ENCODE measurements around the gene B4GAT1. TPM values are rescaled to one million over a fixed set of nuclear protein-coding genes. Genes with fewer than 3 reads are reported as not detected.
"Not testable (repeated sequence)": the region's sequence is repeated elsewhere in the genome, so short reads cannot be mapped to it uniquely, and the experiment has no call there.

The B4GAT1 gene
- total RNA-seq, 1 donor from 2014 or later: 16.0 TPM

- DNase-seq: peak; percentile 20
These were observed 24.5 kb downstream of the B4GAT1 start for GRCh38 chr11:66322732-66323427.

DNA sequence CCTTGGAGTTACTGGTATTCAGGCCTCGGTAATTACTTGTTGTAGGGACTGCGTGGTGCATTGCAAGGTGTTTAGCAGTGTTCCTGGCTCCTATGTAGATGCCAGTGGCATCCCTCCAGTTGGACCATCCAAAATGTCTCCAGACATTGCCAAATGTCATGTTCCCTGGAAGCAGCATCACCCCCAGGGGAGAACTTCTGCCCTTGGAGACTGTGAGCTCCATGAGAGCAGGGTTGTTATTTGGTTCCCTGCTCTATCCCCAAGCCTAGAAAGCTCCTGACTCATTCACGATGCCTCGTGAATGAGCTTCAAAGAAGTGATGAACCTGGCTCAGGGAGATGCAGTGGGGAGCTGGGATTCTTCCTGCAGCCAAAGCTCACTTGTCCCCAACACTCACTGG is 25.8 kb downstream of the B4GAT1 start:
- no peak for DNase-seq

DNA sequence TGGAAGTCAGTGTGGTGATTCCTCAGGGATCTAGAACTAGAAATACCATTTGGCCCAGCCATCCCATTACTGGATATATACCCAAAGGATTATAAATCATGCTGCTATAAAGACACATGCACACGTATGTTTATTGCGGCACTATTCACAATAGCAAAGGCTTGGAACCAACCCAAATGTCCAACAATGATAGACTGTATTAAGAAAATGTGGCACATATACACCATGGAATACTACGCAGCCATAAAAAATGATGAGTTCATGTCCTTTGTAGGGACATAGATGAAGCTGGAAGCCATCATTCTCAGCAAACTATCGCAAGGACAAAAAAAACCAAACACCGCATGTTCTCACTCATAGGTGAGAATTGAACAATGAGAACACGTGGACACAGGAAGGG is 26.7 kb downstream of the B4GAT1 start:
- not testable (repeated sequence) for DNase-seq

DNA sequence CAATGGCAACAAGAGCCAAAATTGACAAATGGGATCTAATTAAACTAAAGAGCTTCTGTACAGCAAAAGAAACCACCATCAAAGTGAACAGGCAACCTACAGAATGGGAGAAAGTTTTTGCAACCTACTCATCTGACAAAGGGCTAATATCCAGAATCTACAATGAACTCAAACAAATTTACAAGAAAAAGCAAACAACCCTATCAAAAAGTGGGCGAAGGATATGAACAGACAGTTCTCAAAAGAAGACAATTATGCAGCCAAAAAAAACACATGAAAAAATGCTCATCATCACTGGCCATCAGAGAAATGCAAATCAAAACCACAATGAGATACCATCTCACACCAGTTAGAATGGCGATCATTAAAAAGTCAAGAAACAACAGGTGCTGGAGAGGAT is 27.1 kb downstream of the B4GAT1 start:
- not testable (repeated sequence) for DNase-seq

GRCh38 chr11:66318600-66318970 is 28.8 kb downstream of the B4GAT1 start:
- no peak for DNase-seq

- peak; percentile 93 for DNase-seq
These were observed 29.5 kb downstream of the B4GAT1 start for GRCh38 chr11:66317723-66318599.

DNA sequence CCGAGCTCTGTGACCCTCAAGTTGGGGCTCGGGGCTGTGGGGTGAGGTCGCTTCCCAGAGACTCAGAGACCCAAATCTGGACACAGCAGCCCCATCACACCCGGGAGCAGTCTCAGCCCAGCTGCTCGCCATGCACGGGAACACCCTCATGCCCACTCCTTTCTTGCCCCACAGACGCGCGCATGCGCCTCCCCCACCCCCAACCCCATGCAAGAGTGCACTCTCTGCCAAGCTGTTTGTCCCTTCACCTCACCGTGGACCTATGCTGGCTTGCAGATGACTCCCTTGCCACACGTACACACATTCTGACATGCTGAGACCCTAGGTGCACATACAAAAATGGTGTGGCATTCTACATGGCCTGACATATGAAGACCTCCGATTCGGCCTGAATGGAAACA is 30.1 kb downstream of the B4GAT1 start:
- DNase-seq: peak; percentile 79

DNA sequence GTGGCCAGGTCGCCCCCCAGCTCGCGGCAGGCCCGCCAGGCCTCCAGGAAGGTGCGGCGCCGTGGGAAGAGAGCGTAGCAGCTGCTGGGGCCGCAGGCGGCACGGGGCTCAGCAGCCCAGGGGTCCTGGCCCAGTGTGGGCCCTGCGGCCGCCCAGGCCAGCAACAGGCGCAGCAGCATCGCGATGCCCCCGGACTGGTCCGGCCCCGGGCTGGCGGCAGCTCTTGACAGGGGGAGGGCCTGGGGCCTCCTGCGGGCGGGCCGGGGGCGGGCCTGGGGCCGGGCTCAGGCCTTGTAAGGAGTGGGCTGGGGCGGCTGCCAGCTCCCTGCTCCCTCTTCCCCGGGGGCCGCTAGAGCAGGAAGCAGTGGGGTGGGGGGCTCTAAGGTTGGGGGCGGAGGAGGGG is 30.6 kb downstream of the B4GAT1 start, which contains the start of gene CD248:
TSS of gene CD248 (minus strand) at position 196 of the 403 bp plus-strand sequence. CDS start at position 179, 17 bp downstream.
- peak; percentile 79 for DNase-seq

DNA sequence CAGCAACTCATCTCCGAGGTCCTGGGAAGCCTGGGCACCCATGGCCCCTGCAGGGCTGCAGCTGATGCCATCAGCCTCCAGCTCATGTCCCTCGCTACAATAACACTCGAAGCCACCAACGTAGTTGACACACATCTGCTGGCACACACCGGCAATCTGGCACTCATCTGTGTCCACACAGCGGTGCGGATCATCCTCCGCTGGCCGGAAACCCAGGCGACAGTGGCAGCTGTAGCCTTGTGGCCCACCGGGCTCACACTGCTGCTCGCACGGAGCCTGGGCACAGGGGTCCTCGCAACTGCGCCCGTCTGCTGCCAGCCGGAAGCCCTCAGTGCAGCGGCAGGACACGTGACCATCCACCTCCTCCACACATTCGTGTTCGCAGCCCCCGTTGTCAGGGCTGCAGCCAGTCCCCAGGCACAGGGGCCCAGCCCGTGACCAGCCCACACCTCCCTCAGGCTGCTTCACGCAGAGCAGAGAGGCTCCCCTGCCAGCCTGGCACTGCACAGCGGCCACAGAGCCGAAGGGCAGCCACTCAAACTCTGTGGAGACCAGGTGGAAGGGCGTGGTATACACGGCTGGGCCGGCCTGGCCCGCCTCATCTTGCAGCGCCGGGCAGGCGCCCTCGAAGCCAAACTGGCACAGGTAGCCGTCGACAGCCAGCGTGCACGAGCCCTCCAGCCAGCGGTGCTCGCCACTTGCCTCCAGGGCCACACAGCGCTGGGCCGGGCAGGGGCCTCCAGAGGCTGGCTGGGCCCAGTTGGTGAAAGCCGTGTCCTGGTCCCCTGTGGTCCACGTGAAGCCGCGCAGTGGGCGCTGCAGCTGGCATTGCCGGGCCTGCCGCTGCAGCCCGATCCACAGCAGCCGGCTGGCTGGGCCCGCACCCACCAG is 31.3 kb downstream of the B4GAT1 start:
- no peak for DNase-seq

DNA sequence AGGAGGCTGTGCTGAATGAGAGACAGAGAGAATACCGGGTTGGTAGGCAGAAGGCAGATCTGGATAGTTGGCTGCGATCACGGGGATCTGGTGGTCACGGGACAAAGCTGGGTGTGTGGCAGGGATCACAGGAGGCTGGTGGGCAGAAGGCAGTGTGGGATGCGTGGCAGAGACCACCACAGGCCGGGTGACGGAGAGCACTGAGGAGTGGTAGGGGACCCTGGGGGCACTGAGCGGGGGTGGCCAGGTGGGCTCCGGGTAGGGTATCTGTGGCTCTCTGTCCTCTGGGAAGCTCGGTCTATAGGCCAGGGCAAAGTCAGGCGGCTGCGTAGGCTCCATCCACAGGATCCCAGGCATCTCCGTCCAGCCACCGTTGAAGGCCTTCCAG is 31.9 kb downstream of the B4GAT1 start:
- DNase-seq: no peak

DNA sequence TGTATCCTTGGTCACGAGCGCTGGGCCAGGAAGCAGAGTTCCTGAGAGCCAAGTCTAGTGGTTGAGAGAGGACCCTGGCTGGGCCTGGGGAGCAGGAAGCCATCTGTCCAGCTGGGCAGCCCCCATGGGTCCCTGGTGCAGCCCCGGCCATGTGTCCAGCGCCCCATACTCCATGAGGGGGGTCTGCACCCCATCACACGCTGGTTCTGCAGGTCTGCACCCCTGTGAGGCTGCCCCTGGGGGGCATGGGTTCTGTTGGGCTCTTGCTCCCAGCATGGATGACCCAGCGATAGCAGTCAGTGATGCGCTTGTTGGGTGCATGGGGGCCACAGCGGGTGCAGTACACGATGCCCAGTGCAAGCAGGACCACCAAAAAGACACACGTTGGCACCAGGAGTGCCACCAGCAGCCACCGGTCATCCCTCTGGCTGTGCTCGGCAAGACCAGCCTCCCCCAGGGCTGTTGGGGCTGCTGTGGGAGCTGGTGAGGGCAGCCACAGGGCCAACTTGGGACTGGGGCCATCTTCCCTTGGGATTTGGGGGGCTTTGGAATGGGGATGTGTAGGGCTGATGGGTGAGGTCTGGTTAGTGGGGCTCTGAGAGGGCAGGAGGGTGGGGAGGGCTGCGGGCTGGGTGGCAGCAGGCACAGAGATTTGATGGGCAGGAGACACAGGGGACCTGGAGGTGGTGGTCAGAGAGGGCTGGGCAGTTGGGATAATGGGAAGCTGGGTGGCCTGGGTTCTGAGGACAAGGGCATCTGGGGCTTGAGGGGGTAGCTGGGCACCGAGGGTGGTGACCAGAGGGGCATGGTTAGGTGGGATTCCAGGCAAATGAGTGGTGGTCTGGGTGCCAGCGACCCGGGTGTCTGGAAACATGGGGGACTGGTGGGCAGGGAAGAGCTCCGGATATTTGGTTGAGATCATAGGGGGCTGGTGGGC is 32.6 kb downstream of the B4GAT1 start:
- DNase-seq: no peak

DNA sequence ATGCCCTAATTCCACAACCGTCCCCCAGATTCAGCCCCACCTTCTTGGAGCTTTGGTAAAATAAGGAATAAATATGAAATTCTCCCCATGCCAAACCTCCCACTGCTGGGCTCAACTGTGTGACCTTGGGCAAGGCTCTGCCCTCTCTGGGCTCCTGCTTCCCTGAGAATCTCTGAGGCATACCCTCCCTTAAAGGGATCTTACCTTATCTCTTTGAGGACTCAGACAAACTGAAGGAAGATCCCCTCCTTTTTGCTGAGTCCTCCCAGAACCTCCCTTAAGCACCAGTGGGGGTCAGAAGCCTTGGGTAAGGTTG is 33.3 kb downstream of the B4GAT1 start:
- DNase-seq: no peak

DNA sequence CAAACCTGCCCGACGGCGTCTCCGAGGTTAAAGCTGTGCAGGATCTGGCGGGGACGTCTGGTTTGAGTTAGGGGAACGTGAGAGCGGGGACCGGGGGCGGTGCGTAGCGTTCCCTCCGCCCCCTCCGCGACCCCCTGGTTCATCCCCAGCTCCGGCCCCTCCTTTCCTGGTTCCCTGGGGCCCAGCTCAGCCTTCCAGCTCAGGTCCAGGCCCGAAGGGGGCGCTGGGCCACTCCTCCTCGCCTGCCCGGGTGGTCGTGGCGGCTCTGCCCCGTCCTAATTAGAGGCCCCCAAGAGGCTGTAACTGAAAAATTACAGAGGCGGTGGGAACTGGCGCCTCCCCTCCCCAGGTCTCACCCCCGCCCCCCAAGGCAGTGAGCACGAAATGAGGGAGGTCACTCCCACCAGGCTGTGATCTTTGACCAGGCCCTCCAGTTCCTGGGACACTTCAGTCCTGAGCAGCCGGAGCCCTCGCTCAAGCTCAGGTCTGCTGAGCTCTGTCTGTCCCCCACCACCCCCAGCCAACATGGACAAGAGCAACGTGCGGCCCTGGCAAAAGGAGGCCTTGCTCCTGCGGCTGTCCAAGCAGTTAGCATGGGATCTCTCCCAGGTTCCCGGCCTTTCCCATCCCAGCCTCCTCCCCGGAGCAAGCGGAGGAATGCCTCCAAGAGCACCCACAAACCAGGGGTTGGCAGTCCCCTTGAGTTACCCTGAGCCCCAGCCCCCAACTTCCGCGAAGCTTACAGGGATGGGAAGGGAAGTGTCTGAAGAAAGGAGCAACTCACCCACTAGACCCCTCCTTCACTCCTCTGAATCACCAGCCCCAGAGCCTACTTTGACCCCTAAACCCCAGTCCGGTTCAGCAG is 33.9 kb downstream of the B4GAT1 start:
- peak; percentile 98 for DNase-seq

DNA sequence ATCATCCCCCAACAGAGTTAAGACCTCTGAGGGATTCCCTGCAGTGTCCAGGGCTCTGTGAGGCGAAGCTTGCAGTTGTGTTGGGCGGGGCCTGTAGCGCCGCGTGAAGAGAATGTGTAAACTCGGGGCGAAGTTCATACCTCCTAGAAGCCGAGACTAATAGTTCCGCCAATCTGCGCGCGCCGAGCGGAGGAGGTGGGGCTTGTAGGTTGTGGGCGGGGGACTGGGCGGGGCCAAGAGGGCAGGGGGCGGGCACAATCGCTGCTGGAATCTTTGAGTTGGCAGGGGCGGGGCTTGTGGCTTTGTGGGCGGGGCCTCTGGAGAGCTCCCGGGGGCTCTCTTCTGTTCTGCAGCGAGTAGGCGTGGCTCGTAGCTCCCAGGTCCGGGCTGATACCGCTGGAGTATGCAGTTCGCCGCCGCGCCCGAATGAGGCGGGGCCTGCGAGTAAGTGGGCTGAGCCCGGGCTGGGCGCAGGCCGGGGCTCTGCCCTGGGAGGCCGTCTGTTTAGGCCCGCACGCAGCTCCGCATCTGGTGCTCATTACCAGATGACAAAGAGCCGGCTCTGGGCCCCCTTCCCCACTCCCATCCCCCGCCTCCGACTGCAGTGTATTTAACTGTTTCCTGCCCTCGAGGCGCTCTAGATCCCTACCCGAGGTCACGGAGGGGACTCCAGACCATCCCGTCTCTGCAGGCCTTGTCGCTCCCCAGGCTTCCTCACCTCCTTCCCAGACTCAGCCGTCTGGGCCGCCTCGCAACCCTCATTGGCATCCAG is 34.7 kb downstream of the B4GAT1 start:
- DNase-seq: peak; percentile 99

DNA sequence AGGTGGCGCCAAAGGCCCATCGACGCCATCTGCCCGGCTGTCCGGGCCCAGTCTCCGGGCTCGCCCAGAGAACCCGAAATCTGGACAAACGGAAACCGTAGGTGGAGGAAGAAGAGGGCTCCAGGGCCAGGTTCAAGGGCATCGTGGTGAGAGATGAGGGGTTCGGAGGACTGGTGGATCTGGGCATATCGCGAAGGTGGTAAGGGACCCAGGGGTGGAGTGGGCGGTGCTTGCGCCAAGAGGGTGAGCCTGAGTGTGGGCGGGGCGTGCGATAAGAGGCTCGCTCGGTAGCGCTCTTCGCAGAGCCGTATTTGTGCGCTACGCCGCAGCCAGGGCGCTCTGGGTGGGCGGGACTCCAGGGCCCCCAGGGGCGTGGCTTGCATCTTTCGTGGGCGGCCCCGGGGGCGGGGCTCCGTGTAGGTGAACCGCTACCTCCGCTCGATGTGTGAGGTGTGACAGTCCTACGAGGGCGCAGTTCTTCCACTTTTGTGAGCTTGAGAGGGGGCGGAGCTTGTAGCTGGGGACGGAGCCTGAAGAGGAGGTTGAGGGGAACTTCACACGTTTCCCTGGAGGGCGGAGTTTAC is 35.4 kb downstream of the B4GAT1 start:
- peak; percentile 88 for DNase-seq

DNA sequence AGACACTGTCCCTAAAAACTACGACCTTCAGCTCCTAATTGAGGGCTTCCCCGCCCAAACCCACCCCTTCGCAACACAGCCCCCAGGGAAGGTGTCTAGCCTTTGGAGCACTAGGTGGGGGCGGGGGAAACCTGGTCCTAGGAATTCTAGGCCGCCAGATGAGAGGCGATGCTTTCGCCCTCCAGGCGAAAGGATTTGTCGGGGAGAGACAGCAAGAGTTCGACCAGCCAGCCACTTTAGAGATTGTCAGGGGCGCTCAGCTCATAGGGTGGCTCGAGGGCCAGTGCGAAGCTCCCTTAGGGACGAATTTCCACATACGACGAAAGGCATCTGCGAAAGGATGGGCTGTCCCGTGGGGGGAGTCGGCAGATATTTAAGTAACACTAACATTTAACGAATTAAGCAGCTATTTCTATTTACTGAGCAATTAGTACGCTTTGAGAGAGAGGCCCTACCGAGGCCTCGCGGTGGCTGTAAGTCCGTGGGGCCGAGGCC is 35.9 kb downstream of the B4GAT1 start:
- no peak for DNase-seq

GRCh38 chr11:66310803-66311440 is 36.5 kb downstream of the B4GAT1 start:
- not testable (repeated sequence) for DNase-seq

- DNase-seq: no peak
These were observed 37.1 kb downstream of the B4GAT1 start for GRCh38 chr11:66310324-66310723.

DNA sequence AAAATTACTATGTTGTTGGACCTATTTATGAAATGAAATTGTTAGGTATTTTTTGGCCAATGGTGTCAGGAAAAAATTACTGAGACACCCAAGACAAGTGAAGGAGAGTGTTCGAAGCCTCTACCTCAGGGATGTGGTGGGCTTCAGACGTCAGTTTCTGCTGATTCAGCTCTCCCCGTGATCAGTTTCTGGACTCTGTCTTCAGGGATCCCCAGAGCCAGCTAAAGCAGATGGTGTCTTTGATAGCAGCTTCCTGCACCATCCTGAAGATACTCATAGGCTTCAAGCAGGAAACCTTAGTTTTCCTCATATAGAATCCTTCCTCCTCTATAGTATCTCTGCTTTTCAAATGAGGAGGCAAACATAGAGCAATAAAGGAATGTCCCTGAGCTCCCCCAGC is 38.0 kb downstream of the B4GAT1 start:
- DNase-seq: no peak

Data from skin of body (tissue), 2 donors.